GM21526 (cell line): Measurements from ENCODE around the gene HSD3B1.
A peak's percentile ranks its signal among the peaks of the same experiment; 100 is the strongest.
"Not testable (repeated sequence)": the region's sequence is repeated elsewhere in the genome, so short reads cannot be mapped to it uniquely, and the experiment has no call there.

Source experiments
- ATAC-seq: cut with Tn5 transposase; IDR thresholded peaks from one replicate; pipeline ENCODE4 v1.9.1; 2021; ENCODE audit warnings: moderate library complexity; ENCODE audit not compliant: unreplicated experiment, low FRiP score

Gene HSD3B1

DNA sequence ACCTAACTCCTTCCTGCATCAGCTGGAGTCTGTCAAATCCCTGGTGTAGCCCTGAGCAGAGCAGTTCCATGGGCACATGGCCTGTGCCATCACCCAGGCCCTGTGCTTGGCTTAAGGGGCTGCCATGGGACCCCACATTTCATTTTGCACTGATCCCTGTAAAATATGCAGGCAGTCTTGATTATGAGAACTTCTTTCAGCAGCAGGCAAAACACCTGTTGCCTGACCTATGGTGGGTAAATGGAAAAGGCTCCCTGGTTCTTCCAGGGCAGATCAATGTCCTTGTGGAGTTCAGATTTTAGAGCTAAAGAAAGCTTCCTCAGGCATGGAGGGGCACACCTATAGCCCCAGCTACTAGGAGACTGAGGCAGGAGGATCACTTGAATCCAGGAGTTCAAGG lies 44.2 kb downstream of the HSD3B1 start:
- ATAC-seq, result no peak

DNA sequence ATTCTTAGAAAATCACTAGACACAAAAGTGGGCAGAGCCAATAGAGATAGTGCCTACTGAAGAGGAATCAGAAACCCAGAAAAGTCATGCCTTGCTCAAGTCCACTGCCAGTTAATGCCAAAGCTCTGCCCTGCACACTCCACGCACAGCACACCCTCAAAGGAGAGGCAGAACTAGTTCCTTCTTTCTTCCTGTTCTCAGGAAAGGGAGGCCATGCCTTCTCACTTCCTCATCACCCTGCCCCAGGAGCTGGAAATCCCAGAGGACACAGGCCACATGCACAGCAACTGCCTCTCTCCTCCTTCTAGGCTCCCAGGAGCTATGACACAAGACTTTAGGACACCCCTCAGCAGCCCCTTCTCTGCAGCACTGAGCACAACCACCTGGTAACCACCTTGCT lies 45.6 kb downstream of the HSD3B1 start:
- not testable (repeated sequence) for ATAC-seq

DNA sequence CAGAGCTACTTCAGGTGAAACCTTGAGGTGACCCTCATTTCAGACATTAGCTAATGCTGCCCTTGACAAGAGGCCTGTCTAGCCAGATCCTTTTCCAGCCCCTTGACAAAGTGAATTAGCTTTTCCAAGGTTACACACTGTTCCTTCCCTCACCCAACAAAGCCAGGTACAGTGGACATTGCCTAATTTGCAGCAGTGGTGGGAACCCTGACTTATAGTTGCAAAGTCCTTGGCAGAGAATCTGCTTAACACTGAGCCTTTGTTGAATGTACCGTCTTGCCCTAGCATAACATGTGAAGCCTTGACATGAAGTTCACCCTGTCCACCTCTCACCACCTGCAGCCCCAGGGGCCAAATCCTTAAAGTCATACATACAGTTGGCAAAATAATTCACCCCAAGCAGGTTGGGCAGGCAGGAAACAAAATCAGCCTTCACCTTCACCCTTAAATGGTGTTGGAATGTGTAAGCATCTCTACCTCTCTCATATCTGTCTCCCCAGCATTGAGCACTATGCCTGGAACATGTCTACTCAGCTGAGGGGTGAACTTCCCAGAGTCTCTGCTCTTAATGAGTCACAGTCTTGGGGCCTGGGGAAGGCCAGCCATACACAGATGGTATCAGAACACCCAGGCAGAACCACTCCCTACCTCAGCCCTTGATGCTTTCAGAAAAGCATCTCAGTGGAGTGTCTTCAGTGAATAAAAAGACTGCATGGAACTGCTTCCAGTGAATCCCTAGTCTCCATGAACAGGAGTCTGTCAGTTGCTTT lies 46.5 kb downstream of the HSD3B1 start:
- not testable (repeated sequence) for ATAC-seq

DNA sequence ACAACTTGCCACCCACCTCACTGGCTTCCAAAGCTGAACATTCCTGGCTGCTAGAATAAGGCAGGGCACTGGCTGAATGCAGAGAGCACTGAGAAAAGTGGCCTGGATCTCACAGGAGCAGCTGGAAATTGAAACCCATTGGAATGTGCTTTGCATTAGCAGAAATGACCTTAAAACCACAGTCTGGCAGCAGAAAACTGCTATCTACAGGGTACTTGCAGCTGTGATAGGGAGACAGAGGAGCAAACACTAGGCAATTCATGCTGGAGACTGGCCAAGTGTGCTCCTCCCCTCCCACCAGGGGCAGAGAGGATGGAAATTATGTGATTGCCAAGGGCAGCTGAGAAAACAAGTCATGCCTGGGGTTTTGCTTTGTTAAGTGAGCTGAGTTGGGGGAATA lies 47.2 kb downstream of the HSD3B1 start:
- ATAC-seq, result no peak

DNA sequence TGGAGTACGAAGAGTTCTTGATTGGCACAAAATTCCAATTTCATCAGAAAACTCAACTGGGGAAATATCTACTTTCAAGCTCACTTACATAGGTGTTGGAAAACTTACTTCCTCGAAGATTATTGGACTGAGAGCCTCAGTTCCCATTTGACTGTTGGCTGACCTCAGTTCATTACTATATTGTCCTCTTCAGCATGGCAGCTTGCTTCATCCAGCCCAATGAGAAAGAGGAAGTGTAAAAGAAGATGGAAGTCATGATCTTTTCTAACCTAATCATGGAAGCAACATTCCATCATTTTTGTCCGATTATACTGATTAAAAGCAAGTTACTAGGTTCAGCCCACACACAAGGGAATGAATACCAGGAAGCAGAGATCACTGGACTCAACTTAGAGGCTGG lies 49.4 kb downstream of the HSD3B1 start:
- ATAC-seq, result no peak

DNA sequence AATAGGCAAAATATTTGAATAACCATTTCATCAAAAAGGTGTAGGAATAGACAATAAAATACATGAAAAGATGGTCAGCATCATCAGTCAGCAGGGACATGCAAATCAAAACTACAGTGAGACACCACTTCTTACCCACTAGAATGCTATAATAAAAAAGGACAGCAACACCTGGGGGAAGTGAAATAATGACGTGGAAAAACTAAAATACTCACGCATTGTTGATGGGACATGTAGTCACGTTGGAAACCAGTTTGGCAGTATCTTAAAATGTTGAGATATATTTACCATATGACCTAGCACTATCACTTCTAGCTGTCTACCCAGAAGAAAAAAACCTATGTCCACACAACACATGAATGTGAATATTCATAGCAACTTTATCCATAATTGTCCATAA lies 53.4 kb downstream of the HSD3B1 start:
- ATAC-seq, result not testable (repeated sequence)

DNA sequence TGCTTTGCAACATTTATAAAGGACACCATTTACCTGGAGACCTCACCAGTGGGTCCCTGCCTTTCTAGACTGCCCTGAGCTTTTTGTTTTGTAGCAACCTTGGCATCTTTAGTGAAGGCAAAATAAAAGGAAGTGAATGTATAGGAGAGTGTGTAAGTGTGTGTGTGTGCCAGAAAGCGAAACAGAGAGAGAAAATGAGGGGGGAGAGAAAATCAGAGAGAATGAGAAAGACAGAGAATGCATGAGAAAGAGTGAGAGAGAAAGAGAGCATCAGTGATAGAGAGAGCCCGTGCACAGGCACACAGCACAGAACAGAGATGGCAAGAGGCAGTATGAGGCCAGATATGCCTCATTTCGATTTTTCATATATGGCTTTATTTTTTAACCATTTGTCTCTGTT lies 57.5 kb downstream of the HSD3B1 start:
- ATAC-seq, result peak; percentile 59
